ENCODE results near the gene TPT1.
"Not testable (repeated sequence)": the region's sequence is repeated elsewhere in the genome, so short reads cannot be mapped to it uniquely, and the experiment has no call there.

Gene TPT1

DNA sequence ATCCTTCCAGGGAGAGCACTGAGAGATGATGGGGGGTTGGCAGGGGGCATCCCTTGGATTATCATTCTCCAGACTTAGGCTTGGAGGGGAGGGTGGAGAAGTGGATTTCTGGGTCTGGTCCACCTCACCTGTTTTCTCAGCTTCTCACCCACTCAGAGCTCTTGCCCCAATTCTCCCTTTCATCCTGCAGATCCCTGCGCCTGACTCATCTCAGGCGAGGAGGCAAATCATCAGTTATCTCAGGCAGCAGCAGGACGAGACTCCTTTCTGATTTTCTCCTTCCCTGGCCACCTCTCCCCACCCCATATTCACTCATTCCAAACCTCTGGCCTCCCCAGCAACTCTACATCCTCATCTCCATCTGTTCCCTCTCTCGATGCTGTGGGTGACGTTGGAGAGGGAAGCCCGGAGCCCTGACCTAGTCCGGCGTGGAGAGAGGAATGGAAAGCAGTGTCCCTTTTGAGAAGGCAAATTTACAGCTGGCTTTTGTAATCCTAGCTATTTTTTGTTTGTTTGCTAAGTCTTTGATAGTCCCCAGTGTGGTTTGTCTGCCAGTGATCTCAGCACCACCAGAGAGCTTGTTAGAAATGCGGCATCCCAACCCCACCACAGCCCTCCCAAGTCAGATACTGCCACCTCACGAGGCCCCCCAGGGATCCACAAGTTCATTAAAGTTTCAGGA lies 24.0 kb upstream of the TPT1 start:
- H3K27me3 ChIP-seq (ENCODE audit: control insufficient read depth, insufficient read depth, low read length), result no peaks in the 10 kb centered on the region

GRCh38 chr13:45362939-45363338 lies 22.0 kb upstream of the TPT1 start:
- H3K4me1 ChIP-seq (ENCODE audit: control insufficient read depth, insufficient read depth, low read length), result peaks cover 6% of the 10 kb centered on the region
- no peak overlapping the region for H3K4me3 ChIP-seq (ENCODE audit: low read depth, low read length)
- no peak overlapping the region for H3K9ac ChIP-seq (ENCODE audit: low read depth, low read length)
- H3K36me3 ChIP-seq (ENCODE audit: control insufficient read depth, insufficient read depth, low read length), result peaks cover 4% of the 10 kb centered on the region
- H3K9me3 ChIP-seq (ENCODE audit: control insufficient read depth, insufficient read depth, low read length), result no peaks in the 10 kb centered on the region
- no peaks in the 10 kb centered on the region for H3K27me3 ChIP-seq (ENCODE audit: control insufficient read depth, insufficient read depth, low read length)

More for the DNA sequence above, 24.0 kb upstream of the TPT1 start:
- Histone ChIP-seq H3K36me3 (ENCODE audit: control insufficient read depth, insufficient read depth, low read length) (peaks cover 4% of the 10 kb centered on the region), H3K4me1 (ENCODE audit: control insufficient read depth, insufficient read depth, low read length) (peaks cover 6% of the 10 kb centered on the region), H3K9me3 (ENCODE audit: control insufficient read depth, insufficient read depth, low read length) (no peaks in the 10 kb centered on the region), H3K9ac (ENCODE audit: low read depth, low read length) (no peak overlapping the region), H3K4me3 (ENCODE audit: low read depth, low read length) (no peak overlapping the region)

- H3K9ac ChIP-seq (ENCODE audit: low read depth, low read length), result no peak overlapping the region
- H3K9me3 ChIP-seq (ENCODE audit: control insufficient read depth, insufficient read depth, low read length), result no peaks in the 10 kb centered on the region
- H3K36me3 ChIP-seq (ENCODE audit: control insufficient read depth, insufficient read depth, low read length), result peaks cover 4% of the 10 kb centered on the region
- no peak overlapping the region for H3K4me3 ChIP-seq (ENCODE audit: low read depth, low read length)
- H3K4me1 ChIP-seq (ENCODE audit: control insufficient read depth, insufficient read depth, low read length), result peaks cover 6% of the 10 kb centered on the region
- H3K27me3 ChIP-seq (ENCODE audit: control insufficient read depth, insufficient read depth, low read length), result no peaks in the 10 kb centered on the region
These were observed 20.7 kb upstream of the TPT1 start for GRCh38 chr13:45361596-45362206.

DNA sequence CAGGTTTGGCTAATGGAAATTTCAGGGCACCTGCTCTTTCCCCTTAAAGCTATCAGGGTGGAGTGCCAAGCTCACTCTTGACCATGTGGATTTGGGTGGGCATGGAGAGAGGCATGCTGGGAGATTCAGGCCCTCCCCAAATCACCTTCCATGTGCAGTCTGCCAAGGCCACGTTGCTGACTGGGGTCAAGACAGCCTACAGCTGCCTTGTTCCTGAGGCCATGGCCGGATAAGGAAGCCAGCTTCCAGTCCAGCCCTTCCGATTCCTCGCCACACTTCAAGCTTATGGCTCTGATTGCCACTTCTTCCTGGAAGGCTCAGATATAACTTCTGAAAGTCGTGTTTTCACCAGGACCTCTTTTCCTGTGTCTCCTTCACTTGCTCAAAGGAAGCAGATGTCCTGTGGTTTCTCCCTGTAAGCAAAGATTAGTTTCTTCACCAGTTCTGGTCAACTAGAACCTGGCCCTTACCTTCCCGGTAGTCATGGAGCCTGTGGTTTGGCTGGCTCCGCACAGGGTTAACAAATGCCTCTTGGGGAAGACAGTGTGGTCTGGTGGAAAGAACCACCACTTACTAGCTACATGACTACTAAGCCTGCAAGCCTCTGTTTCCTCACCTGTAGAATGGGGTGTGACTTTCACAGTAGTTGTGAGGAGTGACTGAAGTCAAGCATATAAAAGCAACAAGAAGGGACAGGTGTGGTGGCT lies 16.1 kb upstream of the TPT1 start:
- no peaks in the 10 kb centered on the region for H3K36me3 ChIP-seq (ENCODE audit: control insufficient read depth, insufficient read depth, low read length)
- no peak overlapping the region for H3K4me3 ChIP-seq (ENCODE audit: low read depth, low read length)
- H3K9ac ChIP-seq (ENCODE audit: low read depth, low read length), result no peak overlapping the region
- H3K4me1 ChIP-seq (ENCODE audit: control insufficient read depth, insufficient read depth, low read length), result peaks cover 3% of the 10 kb centered on the region
- H3K27me3 ChIP-seq (ENCODE audit: control insufficient read depth, insufficient read depth, low read length), result no peaks in the 10 kb centered on the region
- H3K9me3 ChIP-seq (ENCODE audit: control insufficient read depth, insufficient read depth, low read length), result no peaks in the 10 kb centered on the region

GRCh38 chr13:45353895-45354294 lies 12.9 kb upstream of the TPT1 start:
- Histone ChIP-seq H3K4me3 (ENCODE audit: low read depth, low read length) (no peak overlapping the region), H3K9me3 (ENCODE audit: control insufficient read depth, insufficient read depth, low read length) (no peaks in the 10 kb centered on the region), H3K27me3 (ENCODE audit: control insufficient read depth, insufficient read depth, low read length) (no peaks in the 10 kb centered on the region), H3K4me1 (ENCODE audit: control insufficient read depth, insufficient read depth, low read length) (no peaks in the 10 kb centered on the region), H3K9ac (ENCODE audit: low read depth, low read length) (no peak overlapping the region), H3K36me3 (ENCODE audit: control insufficient read depth, insufficient read depth, low read length) (no peaks in the 10 kb centered on the region)

- H3K4me1 ChIP-seq (ENCODE audit: control insufficient read depth, insufficient read depth, low read length), result no peaks in the 10 kb centered on the region
- H3K36me3 ChIP-seq (ENCODE audit: control insufficient read depth, insufficient read depth, low read length), result peaks cover 3% of the 10 kb centered on the region
- no peaks in the 10 kb centered on the region for H3K9me3 ChIP-seq (ENCODE audit: control insufficient read depth, insufficient read depth, low read length)
- no peak overlapping the region for H3K9ac ChIP-seq (ENCODE audit: low read depth, low read length)
- no peak overlapping the region for H3K4me3 ChIP-seq (ENCODE audit: low read depth, low read length)
- no peaks in the 10 kb centered on the region for H3K27me3 ChIP-seq (ENCODE audit: control insufficient read depth, insufficient read depth, low read length)
These were observed 11.0 kb upstream of the TPT1 start for GRCh38 chr13:45352031-45352430.

DNA sequence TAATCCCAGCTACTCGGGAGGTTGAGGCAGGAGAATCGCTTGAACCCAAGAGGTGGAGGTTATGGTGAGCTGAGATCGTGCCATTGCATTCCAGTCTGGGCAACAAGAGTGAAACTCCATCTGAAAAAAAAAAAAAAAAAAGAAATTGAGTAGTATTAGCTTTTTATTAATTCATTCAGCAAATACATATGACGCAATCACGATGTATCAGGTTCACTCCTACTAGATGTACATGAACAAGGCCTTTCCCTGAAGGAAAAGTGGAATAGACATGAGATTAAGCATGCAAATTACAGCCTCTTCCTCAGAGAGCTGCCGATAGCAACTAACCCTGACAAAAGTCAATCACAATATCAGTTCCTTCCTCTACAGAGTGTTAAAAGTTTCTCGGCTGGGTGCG lies 9.2 kb upstream of the TPT1 start:
- H3K36me3 ChIP-seq (ENCODE audit: control insufficient read depth, insufficient read depth, low read length), result peaks cover 3% of the 10 kb centered on the region
- H3K9me3 ChIP-seq (ENCODE audit: control insufficient read depth, insufficient read depth, low read length), result no peaks in the 10 kb centered on the region
- H3K4me3 ChIP-seq (ENCODE audit: low read depth, low read length), result no peak overlapping the region
- no peaks in the 10 kb centered on the region for H3K27me3 ChIP-seq (ENCODE audit: control insufficient read depth, insufficient read depth, low read length)
- no peaks in the 10 kb centered on the region for H3K4me1 ChIP-seq (ENCODE audit: control insufficient read depth, insufficient read depth, low read length)
- no peak overlapping the region for H3K9ac ChIP-seq (ENCODE audit: low read depth, low read length)

GRCh38 chr13:45349438-45349837 lies 8.5 kb upstream of the TPT1 start:
- Histone ChIP-seq H3K4me1 (ENCODE audit: control insufficient read depth, insufficient read depth, low read length) (no peaks in the 10 kb centered on the region), H3K36me3 (ENCODE audit: control insufficient read depth, insufficient read depth, low read length) (peaks cover 3% of the 10 kb centered on the region), H3K9me3 (ENCODE audit: control insufficient read depth, insufficient read depth, low read length) (no peaks in the 10 kb centered on the region), H3K4me3 (ENCODE audit: low read depth, low read length) (no peak overlapping the region), H3K9ac (ENCODE audit: low read depth, low read length) (no peak overlapping the region), H3K27me3 (ENCODE audit: control insufficient read depth, insufficient read depth, low read length) (no peaks in the 10 kb centered on the region)

DNA sequence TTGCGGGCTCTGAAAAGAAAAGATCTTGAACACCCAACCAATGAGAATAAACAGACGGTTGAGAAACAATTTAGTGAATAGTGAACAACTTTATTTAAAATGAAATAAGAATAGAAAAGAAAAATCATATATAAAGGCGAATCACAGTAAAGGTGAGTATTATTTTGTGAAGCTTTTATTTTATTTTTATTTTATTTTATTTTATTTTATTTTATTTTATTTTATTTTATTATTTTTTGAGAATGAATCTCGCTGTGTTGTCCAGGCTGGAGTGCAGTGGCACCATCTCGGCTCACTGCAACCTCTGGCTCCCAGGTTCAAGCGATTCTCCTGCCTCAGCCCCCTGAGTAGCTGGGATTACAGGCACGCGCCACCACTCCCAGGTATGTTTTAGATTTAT lies 3.1 kb upstream of the TPT1 start:
- not testable (repeated sequence) for H3K9me3 ChIP-seq (ENCODE audit: control insufficient read depth, insufficient read depth, low read length); H3K4me1 ChIP-seq (ENCODE audit: control insufficient read depth, insufficient read depth, low read length); H3K9ac ChIP-seq (ENCODE audit: low read depth, low read length); H3K4me3 ChIP-seq (ENCODE audit: low read depth, low read length); H3K27me3 ChIP-seq (ENCODE audit: control insufficient read depth, insufficient read depth, low read length)
- peaks cover 10% of the 10 kb centered on the region for H3K36me3 ChIP-seq (ENCODE audit: control insufficient read depth, insufficient read depth, low read length)

DNA sequence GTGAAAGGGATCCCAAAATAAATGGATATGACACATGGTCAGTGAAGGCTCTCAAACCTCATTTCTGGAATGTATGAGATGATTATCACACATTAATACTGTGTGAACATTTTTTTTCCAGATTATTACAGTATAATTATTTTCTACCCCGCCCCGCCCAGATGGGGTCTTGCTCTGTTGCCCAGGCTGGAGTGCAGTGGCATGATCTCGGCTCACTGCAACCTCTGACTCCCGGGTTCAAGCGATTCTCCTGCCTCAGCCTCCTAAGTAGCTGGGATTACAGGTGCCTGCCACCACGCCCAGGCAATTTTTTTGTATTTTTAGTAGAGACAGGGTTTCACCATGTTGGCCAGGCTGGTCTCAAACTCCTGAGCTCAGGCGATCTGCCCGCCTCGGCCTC lies 2.1 kb upstream of the TPT1 start:
- H3K4me3 ChIP-seq (ENCODE audit: low read depth, low read length); H3K9me3 ChIP-seq (ENCODE audit: control insufficient read depth, insufficient read depth, low read length); H3K9ac ChIP-seq (ENCODE audit: low read depth, low read length); H3K27me3 ChIP-seq (ENCODE audit: control insufficient read depth, insufficient read depth, low read length); H3K4me1 ChIP-seq (ENCODE audit: control insufficient read depth, insufficient read depth, low read length): not testable (repeated sequence)
- H3K36me3 ChIP-seq (ENCODE audit: control insufficient read depth, insufficient read depth, low read length), result peaks cover 17% of the 10 kb centered on the region

GRCh38 chr13:45342668-45343067 lies 1.7 kb upstream of the TPT1 start:
- H3K9ac ChIP-seq (ENCODE audit: low read depth, low read length); H3K9me3 ChIP-seq (ENCODE audit: control insufficient read depth, insufficient read depth, low read length); H3K4me1 ChIP-seq (ENCODE audit: control insufficient read depth, insufficient read depth, low read length); H3K27me3 ChIP-seq (ENCODE audit: control insufficient read depth, insufficient read depth, low read length); H3K4me3 ChIP-seq (ENCODE audit: low read depth, low read length): not testable (repeated sequence)
- peaks cover 18% of the 10 kb centered on the region for H3K36me3 ChIP-seq (ENCODE audit: control insufficient read depth, insufficient read depth, low read length)
